ENCODE measurements around the gene FPR1. TPM values are rescaled to one million over a fixed set of nuclear protein-coding genes. Genes with fewer than 3 reads are reported as not detected.
A peak's percentile ranks its signal among the peaks of the same experiment; 100 is the strongest.

Gene FPR1
- total and polyA plus RNA-seq, 2 donors, result 3.6 to 4.7 TPM

DNA sequence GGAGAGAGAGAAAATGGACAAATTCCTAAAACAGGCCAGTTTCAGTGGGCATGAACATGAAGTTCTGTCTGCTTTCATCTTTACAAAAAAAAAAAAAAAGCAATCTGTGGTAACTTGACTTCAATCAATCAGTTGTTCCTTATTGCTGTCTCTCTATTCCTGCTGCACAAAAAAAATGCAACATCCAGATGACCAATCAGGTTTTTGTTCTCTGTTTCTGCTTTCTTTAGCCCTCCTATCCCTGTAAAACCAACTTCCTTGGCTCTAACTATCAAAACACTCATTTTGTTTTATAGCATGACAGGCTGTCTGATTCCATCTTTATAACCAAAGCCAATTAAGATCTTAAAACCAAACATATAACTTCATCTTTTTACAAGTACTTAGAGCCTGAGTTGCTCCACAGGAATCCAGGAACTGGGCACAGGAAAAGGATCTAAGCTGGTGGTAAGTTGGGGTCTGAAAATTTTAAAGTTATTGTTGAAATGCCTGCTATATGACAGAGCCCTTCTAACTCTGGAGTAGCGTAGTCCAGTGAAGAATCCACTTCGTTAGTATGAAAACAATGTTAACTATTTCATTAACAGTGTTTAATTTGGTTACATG is 43.3 kb upstream of the FPR1 start, which contains the start of gene FPR3:
TSS of gene FPR3 (plus strand) at position 273 of the 606 bp plus-strand sequence. CDS start 28,592 bp downstream, outside the sequence.
- 82% methylated on average over 2 of the region's 2 CpGs for WGBS
- Histone ChIP-seq H3K27me3 (ENCODE audit: control insufficient read depth in 2 of 2, insufficient read depth in 1 of 2, low read length in 1 of 2) (no peaks in the 10 kb centered on the region), H3K36me3 (ENCODE audit: control insufficient read depth in 2 of 2, insufficient read depth in 2 of 2, low read length in 1 of 2) (no peaks in the 10 kb centered on the region), H3K27ac (ENCODE audit: low read depth in 1 of 2, low read length in 1 of 2) (no peak within 1 kb of the TSS), H3K9me3 (ENCODE audit: control insufficient read depth in 2 of 2, insufficient read depth in 1 of 2, low read length in 1 of 2) (peaks cover 0 to 10% of the 10 kb centered on the region in 2 donors), H3K4me3 (ENCODE audit: low read length in 2 of 2) (no peak within 1 kb of the TSS), H3K4me1 (ENCODE audit: control insufficient read depth in 2 of 2, insufficient read depth in 2 of 2, low read length in 2 of 2) (no peaks in the 10 kb centered on the region)
- DNase-seq (ENCODE audit: low read depth in 6 of 9, low spot score in 9 of 9), result no peak

DNA sequence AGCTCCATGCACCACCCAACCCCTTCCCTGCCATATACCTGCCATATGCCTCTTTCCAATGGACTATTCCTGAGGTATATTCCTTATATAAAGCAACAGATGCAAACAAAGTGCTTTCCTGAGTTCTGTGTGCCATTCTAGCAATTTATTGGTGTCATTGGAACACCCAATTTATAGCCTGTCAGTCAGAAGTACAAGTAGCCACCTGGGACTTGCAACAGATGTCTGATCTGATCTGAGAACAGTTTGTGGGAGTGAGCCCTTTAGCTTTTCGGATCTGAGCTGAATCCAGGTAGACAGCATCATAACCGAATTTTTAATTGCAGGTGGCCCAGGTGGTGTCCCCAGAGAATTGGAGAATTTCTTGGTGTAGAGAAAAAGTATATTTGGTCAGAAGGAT is 42.3 kb upstream of the FPR1 start:
- H3K27me3 ChIP-seq (ENCODE audit: control insufficient read depth in 2 of 2, insufficient read depth in 1 of 2, low read length in 1 of 2), result no peaks in the 10 kb centered on the region
- no peak for DNase-seq (ENCODE audit: low read depth in 6 of 9, low spot score in 9 of 9)
- no peaks in the 10 kb centered on the region for H3K9me3 ChIP-seq (ENCODE audit: control insufficient read depth in 2 of 2, insufficient read depth in 1 of 2, low read length in 1 of 2)
- no peak overlapping the region for H3K4me3 ChIP-seq (ENCODE audit: low read length in 2 of 2)
- H3K4me1 ChIP-seq (ENCODE audit: control insufficient read depth in 2 of 2, insufficient read depth in 2 of 2, low read length in 2 of 2), result no peaks in the 10 kb centered on the region
- no peak overlapping the region for H3K27ac ChIP-seq (ENCODE audit: low read depth in 1 of 2, low read length in 1 of 2)
- 93% methylated on average over 2 of the region's 2 CpGs for WGBS
- H3K36me3 ChIP-seq (ENCODE audit: control insufficient read depth in 2 of 2, insufficient read depth in 2 of 2, low read length in 1 of 2), result no peaks in the 10 kb centered on the region

DNA sequence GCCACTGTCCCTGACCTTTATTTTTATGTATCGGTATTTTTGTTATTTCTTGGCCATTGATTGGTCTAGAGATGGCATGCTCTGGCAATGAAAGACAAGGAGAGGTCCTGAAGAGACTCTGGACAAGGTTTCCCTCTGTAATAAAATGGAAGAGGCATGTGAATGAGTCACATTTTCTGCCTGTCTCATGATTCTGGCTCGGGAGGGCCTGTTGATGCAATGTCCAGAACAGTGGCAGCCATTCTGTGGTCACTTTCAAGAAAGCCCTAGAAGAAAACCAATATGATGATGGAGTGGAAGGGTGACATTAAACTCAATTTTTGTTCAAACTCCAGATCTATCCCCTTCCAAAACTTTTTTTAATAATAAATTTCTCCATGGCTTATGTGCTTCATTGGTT is 41.3 kb upstream of the FPR1 start:
- WGBS, result 80% methylated on average over 2 of the region's 2 CpGs
- DNase-seq (ENCODE audit: low read depth in 6 of 9, low spot score in 9 of 9), result no peak

DNA sequence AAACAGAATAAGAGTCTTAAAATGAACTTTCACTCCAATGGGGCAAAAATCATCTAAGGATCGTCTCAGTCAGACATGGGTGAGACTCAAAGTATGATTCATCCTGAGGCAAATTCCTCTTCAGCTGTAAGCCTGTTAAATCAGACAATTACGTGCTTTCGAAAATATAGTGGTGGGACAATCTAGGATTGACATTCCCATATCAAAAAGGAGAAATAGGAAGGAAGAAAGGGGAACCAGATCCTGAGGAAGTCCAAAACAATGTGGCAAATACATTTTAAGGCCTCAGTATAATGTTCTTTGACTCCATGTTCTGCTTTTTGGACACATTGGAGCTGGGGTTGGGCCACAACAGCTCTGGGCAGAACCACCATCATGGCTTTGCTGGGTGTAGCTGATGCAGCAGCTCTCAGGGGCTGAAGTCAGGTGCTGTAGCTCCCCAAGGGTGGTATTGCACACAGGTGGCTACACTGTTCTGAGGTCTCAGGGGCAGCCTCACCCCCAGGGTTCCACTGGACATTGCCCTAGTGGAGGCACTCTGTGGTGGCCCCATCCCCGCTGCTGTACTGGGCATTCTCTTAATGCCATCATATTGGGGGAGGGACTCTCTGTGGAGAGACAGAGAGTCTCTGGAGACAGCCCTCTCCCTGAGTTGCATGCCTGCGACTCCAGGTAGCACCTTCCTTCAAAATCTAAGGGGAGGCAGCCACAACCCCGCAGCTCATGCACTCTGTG is 37.5 kb upstream of the FPR1 start:
- Histone ChIP-seq H3K9me3 (ENCODE audit: control insufficient read depth in 2 of 2, insufficient read depth in 1 of 2, low read length in 1 of 2) (no peaks in the 10 kb centered on the region), H3K4me3 (ENCODE audit: low read length in 2 of 2) (no peak overlapping the region), H3K27ac (ENCODE audit: low read depth in 1 of 2, low read length in 1 of 2) (no peak overlapping the region), H3K4me1 (ENCODE audit: control insufficient read depth in 2 of 2, insufficient read depth in 2 of 2, low read length in 2 of 2) (no peaks in the 10 kb centered on the region), H3K27me3 (ENCODE audit: control insufficient read depth in 2 of 2, insufficient read depth in 1 of 2, low read length in 1 of 2) (no peaks in the 10 kb centered on the region), H3K36me3 (ENCODE audit: control insufficient read depth in 2 of 2, insufficient read depth in 2 of 2, low read length in 1 of 2) (no peaks in the 10 kb centered on the region)
- no peak for DNase-seq (ENCODE audit: low read depth in 6 of 9, low spot score in 9 of 9)
- 94% methylated on average over 6 of the region's 6 CpGs for WGBS

More for the DNA sequence above, 41.3 kb upstream of the FPR1 start:
- no peaks in the 10 kb centered on the region for H3K27me3 ChIP-seq (ENCODE audit: control insufficient read depth in 2 of 2, insufficient read depth in 1 of 2, low read length in 1 of 2)
- H3K4me3 ChIP-seq (ENCODE audit: low read length in 2 of 2), result no peak overlapping the region
- H3K9me3 ChIP-seq (ENCODE audit: control insufficient read depth in 2 of 2, insufficient read depth in 1 of 2, low read length in 1 of 2), result no peaks in the 10 kb centered on the region
- no peak overlapping the region for H3K27ac ChIP-seq (ENCODE audit: low read depth in 1 of 2, low read length in 1 of 2)
- H3K36me3 ChIP-seq (ENCODE audit: control insufficient read depth in 2 of 2, insufficient read depth in 2 of 2, low read length in 1 of 2), result no peaks in the 10 kb centered on the region
- no peaks in the 10 kb centered on the region for H3K4me1 ChIP-seq (ENCODE audit: control insufficient read depth in 2 of 2, insufficient read depth in 2 of 2, low read length in 2 of 2)

DNA sequence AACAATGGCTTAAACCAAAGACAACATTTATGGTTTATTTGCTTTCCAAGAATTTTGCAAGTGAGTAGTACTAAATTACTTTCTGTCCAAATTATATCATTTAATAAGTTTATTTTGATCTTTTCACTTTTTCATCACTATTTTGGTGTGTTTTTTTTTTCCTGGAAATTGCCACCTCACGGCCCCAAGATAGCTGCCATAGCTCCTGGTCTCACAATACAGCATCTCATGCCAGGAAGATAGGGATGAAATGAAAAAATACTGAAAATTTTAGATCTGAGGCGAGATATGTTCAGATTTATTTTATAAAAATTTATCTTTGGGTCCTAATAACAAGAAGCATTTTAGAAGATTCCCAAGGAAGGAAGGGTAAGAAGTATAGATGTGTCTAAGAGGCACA is 36.4 kb upstream of the FPR1 start:
- DNase-seq (ENCODE audit: low read depth in 6 of 9, low spot score in 9 of 9), result no peak
- 86% methylated on average over 2 of the region's 2 CpGs for WGBS
- Histone ChIP-seq H3K27me3 (ENCODE audit: control insufficient read depth in 2 of 2, insufficient read depth in 1 of 2, low read length in 1 of 2) (no peaks in the 10 kb centered on the region), H3K4me3 (ENCODE audit: low read length in 2 of 2) (no peak overlapping the region), H3K4me1 (ENCODE audit: control insufficient read depth in 2 of 2, insufficient read depth in 2 of 2, low read length in 2 of 2) (no peaks in the 10 kb centered on the region), H3K36me3 (ENCODE audit: control insufficient read depth in 2 of 2, insufficient read depth in 2 of 2, low read length in 1 of 2) (no peaks in the 10 kb centered on the region), H3K27ac (ENCODE audit: low read depth in 1 of 2, low read length in 1 of 2) (no peak overlapping the region), H3K9me3 (ENCODE audit: control insufficient read depth in 2 of 2, insufficient read depth in 1 of 2, low read length in 1 of 2) (no peaks in the 10 kb centered on the region)

DNA sequence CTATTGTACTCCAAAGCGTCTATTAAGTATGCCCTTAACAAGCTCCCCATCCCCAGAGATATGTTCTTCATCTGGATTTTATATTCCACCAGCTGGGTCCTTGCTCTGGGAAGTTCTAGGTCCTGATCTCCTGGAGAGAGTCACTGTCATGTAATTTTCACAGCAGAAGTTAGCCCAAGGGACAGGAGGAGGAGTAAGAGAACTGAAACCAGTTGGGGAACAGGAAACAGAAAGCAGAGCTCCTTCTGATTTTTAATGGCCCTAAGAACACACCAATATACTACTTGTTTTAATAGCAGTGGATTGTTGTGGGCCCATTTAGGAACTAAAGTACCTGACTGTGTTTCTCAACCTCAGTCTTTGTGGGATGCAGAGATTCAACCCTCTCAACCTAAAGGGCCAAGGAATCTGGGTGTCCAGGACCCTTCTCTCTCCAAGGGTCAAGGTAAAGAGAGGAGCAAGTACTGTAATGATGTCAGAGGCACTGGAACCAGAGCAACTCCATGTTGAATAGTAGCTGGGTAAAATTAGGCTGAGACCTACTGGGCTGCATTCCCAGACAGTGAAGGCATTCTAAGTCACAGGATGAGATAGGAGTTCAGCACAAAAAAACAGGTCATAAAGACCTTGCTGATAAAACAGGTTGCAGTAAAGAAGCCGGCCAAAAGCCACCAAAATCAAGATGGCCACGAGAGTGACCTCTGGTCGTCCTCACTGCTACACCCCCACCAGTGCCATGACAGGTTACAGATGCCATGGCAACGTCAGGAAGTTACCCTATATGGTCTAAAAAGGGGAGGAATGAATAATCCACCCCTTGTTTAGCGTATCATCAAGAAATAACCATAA is 35.2 kb upstream of the FPR1 start:
- no peaks in the 10 kb centered on the region for H3K36me3 ChIP-seq (ENCODE audit: control insufficient read depth in 2 of 2, insufficient read depth in 2 of 2, low read length in 1 of 2)
- WGBS, result 90% methylated on average over 6 of the region's 6 CpGs
- H3K4me1 ChIP-seq (ENCODE audit: control insufficient read depth in 2 of 2, insufficient read depth in 2 of 2, low read length in 2 of 2), result no peaks in the 10 kb centered on the region
- no peaks in the 10 kb centered on the region for H3K27me3 ChIP-seq (ENCODE audit: control insufficient read depth in 2 of 2, insufficient read depth in 1 of 2, low read length in 1 of 2)
- no peaks in the 10 kb centered on the region for H3K9me3 ChIP-seq (ENCODE audit: control insufficient read depth in 2 of 2, insufficient read depth in 1 of 2, low read length in 1 of 2)
- DNase-seq (ENCODE audit: low read depth in 6 of 9, low spot score in 9 of 9), result no peak
- H3K27ac ChIP-seq (ENCODE audit: low read depth in 1 of 2, low read length in 1 of 2), result no peak overlapping the region
- H3K4me3 ChIP-seq (ENCODE audit: low read length in 2 of 2), result no peak overlapping the region

DNA sequence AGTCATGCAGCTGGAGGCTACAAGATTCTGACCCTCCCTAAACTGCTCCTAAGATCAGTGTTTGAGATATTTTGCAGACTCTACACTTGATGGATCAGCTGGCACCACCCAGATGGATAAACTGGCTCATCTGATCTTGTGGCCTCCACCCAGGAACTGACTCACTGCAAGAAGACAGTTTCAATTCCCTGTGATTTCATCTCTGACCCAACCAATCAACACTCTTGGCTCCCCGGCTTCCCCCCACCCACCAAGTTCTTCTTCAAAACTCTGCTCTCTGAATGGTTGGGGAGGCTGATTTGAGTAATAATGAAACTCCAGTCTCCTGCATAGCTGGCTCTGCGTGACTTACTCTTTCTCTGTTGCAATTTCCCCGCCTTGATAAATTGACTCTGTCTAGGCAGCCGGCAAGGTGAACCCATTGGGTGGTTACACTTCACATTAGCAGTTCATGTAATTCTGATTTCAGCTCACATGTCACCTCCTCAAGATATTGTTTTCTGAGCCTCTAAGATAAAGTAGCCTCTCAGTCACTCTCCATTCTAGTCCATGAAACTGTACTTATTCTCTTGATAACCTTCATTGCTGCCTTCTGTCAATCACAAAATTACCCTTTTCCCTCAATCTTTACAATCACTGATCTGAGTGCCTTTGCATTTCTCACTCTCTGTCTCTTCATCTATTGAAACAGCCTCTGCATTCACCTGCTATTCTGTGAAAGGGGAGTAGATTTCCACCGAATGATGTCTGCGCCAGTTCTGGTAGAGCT is 33.4 kb upstream of the FPR1 start:
- peak in 1 of 9 donors; percentile 13 for DNase-seq (ENCODE audit: low read depth in 6 of 9, low spot score in 9 of 9)
- H3K27ac ChIP-seq (ENCODE audit: low read depth in 1 of 2, low read length in 1 of 2), result no peak overlapping the region

DNA sequence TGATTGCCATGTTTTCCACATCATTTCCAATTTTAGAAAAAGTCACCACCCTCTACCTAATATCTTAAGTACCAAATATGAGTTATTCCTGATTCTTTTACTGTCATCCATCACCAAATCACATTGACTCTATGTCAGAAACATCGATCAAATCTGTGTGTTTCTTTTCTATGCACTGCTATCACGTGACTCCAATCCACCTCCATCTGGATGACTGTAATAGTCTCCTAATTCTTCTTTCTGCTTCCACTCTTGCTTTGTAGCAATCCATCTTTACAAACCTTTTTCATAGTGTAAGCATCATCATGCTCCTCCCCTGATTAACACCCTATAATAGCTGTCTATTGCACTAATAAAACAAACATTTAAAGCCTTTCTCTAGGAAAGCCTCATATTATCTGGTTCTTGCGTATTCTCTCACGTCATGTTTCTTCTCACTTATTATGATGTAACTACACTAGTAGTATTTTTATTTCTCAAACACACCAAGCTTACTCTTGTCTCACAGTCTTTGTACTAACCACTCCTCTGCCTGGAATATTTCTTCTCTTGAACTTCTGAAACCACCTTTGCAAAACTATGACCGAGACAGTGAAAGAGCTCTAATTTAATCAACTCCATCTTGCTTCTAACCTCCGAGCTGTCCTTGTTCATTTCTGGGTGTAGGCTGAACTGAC is 32.6 kb upstream of the FPR1 start:
- H3K4me1 ChIP-seq (ENCODE audit: control insufficient read depth in 2 of 2, insufficient read depth in 2 of 2, low read length in 2 of 2), result no peaks in the 10 kb centered on the region
- no peaks in the 10 kb centered on the region for H3K27me3 ChIP-seq (ENCODE audit: control insufficient read depth in 2 of 2, insufficient read depth in 1 of 2, low read length in 1 of 2)
- peak overlapping the region in 1 of 2 donors; percentile 31 for H3K27ac ChIP-seq (ENCODE audit: low read depth in 1 of 2, low read length in 1 of 2)
- DNase-seq (ENCODE audit: low read depth in 6 of 9, low spot score in 9 of 9), result no peak
- no peak overlapping the region for H3K4me3 ChIP-seq (ENCODE audit: low read length in 2 of 2)
- 77% methylated on average over 6 of the region's 6 CpGs for WGBS
- H3K36me3 ChIP-seq (ENCODE audit: control insufficient read depth in 2 of 2, insufficient read depth in 2 of 2, low read length in 1 of 2), result no peaks in the 10 kb centered on the region
- no peaks in the 10 kb centered on the region for H3K9me3 ChIP-seq (ENCODE audit: control insufficient read depth in 2 of 2, insufficient read depth in 1 of 2, low read length in 1 of 2)

More for the DNA sequence above, 33.4 kb upstream of the FPR1 start:
- Histone ChIP-seq H3K27me3 (ENCODE audit: control insufficient read depth in 2 of 2, insufficient read depth in 1 of 2, low read length in 1 of 2) (no peaks in the 10 kb centered on the region), H3K9me3 (ENCODE audit: control insufficient read depth in 2 of 2, insufficient read depth in 1 of 2, low read length in 1 of 2) (no peaks in the 10 kb centered on the region), H3K4me3 (ENCODE audit: low read length in 2 of 2) (no peak overlapping the region), H3K4me1 (ENCODE audit: control insufficient read depth in 2 of 2, insufficient read depth in 2 of 2, low read length in 2 of 2) (no peaks in the 10 kb centered on the region), H3K36me3 (ENCODE audit: control insufficient read depth in 2 of 2, insufficient read depth in 2 of 2, low read length in 1 of 2) (no peaks in the 10 kb centered on the region)
- 88% methylated on average over 6 of the region's 6 CpGs for WGBS

All from thymus (tissue), 11 donors.